Kidney (tissue), 14 donors: ENCODE data around the gene PRDM16. TPM values are rescaled to one million over a fixed set of nuclear protein-coding genes. Genes with fewer than 3 reads are reported as not detected.

Source experiments
- DNase-seq, 5 donors: peaks; one replicate each; pipeline ENCODE4 v3.0.0-alpha.2; 2013 to 2020
- FAIRE-seq: peaks from 2 replicates; lab custom pipeline; 2012; peaks lifted over from hg19 to GRCh38; lab: Jason Lieb, UNC
- H3K27ac ChIP-seq, 2 donors: one replicate each; pipeline ENCODE4 v1.7.0; 2013; ENCODE audit warnings: low read depth in 2 of 2, low read length in 2 of 2, inconsistent platforms in 1 of 2
- H3K27me3 ChIP-seq: one replicate; pipeline ENCODE4 v1.7.1; 2013; ENCODE audit warnings: low read length, inconsistent platforms; ENCODE audit not compliant: control insufficient read depth, insufficient read depth
- H3K36me3 ChIP-seq, 3 donors: one replicate each; pipeline versions ENCODE4 v1.7.0 to v1.7.1; 2013; ENCODE audit warnings: low read length in 3 of 3, control low read depth in 1 of 3, inconsistent platforms in 1 of 3; ENCODE audit not compliant: insufficient read depth in 3 of 3, control insufficient read depth in 2 of 3
- H3K4me1 ChIP-seq, 3 donors: one replicate each; pipeline versions ENCODE4 v1.7.0 to v1.7.1; 2013; ENCODE audit warnings: low read length in 3 of 3, inconsistent platforms in 1 of 3, low read depth in 1 of 3; ENCODE audit not compliant: control insufficient read depth in 2 of 3, insufficient read depth in 2 of 3
- H3K4me3 ChIP-seq, 3 donors: one replicate each; pipeline versions ENCODE4 v1.7.0 to v1.8.1; 2013; ENCODE audit warnings: low read length in 3 of 3, control low read depth in 1 of 3, inconsistent platforms in 1 of 3
- H3K9ac ChIP-seq, 3 donors: one replicate each; pipeline versions ENCODE4 v1.7.0 to v1.7.1; 2013; ENCODE audit warnings: low read length in 3 of 3, control low read depth in 1 of 3, inconsistent platforms in 1 of 3
- H3K9me3 ChIP-seq, 3 donors: one replicate each; pipeline versions ENCODE4 v1.7.0 to v1.7.1; 2013; ENCODE audit warnings: low read length in 3 of 3, control low read depth in 1 of 3, inconsistent platforms in 1 of 3; ENCODE audit not compliant: control insufficient read depth in 2 of 3, insufficient read depth in 1 of 3
- intact Hi-C: fragments of 100-400 bp; cut with DNase I; formaldehyde crosslinking; loops from one replicate; pipeline ENCODE4 v1.11.1; 2022
- polyA plus RNA-seq: library from polyadenylated mRNA; stranded (reverse); fragments of 350-450 nt; fragmentation: Illumina TruSeq; extraction: RNeasy Lipid Tissue Mini Kit (QIAGEN cat#74804); gene quantifications from one replicate; pipeline ENCODE4 v1.2.3, GENCODE V29; 2014; ENCODE audit warnings: low read depth, low replicate concordance; ENCODE audit not compliant: insufficient read depth
- total RNA-seq: library from RNA; stranded (reverse); fragmentation: NEBNext Ultra II Directional; extraction: Animal tissue kit (Norgen Biotek cat#: 25700); gene quantifications from one replicate; pipeline ENCODE4 v1.2.1, GENCODE V29; 2021
- TF ChIP-seq, protein P1 (sequence below): IDR thresholded peaks from 3 replicates; pipeline ENCODE4 v1.5.1; 2012; ENCODE audit warnings: mild to moderate bottlenecking, moderate library complexity, borderline replicate concordance; ENCODE audit not compliant: insufficient read depth; ENCODE audit errors: extremely low read depth
- donor health status: control.
- donor health status: control.
- donor health status: control.
- donor health status: control.
- donor health status: control.
- donor health status: DM: yes; HTN: yes; CAD: no.
- donor health status: Normal renal cell carcinoma (clear cell type).

Gene PRDM16
- total and polyA plus RNA-seq, 2 donors from 2014 or later = 3.0 to 21.9 TPM

DNA sequence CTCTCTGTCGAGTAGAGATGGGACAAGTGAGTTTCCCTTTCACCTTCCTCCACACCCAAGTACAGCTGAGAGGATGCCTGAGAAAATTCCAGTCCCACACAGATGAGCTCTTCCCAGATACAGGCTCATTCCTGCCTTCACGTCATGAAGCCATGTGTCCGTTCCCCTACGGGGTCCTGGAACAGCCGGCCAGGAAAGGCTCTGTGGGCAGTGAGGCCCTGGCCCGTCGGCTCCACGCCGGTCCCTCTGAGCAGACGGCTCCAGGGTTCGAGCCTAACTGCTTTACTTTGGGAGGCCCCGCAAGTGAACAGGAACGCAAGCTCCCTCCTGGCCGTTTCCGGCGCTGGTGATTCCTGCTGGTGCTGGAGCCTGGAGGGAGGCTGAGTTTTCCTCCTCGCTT lies 328.3 kb downstream of the PRDM16 start:
- H3K4me1 ChIP-seq = peaks cover 2 to 6% (median 6%) of the 10 kb centered on the region in 3 donors
- intact Hi-C loops = no loop called here
- FAIRE-seq = no peak

DNA sequence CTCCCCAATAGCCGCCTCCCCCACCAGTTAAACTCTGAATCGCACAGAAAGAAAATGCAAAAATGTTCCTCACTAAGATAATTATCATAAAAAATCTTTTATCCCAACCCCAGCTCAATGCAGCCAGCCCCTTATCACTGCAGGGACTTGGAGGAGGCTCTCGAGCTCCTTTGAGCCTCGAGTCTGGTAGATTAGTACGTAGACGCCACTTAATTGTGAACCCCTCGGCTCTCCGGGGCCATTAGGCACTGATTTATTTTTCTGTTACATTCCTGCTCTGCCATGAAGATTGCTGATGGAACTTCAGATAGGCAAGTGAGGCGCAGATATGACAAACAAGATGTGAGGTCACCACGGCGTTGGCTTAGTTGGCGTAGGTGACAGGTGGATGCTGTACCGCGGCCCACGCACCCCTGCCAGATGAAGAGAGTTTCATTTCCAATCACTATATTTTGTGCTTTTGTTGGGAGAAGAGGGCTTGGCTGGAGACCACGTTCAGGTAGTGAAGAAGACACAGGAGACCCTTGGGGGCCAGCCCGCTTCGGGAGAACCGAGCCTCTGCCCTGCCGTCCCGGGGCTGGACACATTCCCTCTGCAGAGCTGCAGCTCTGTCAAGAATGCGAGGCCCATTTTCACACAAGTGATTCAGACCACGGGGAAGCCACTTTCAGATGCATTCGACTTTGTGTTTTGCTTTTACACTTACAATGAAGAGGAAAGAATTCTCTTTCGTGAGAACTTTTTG lies 329.6 kb downstream of the PRDM16 start:
- Histone ChIP-seq H3K27ac (no peak overlapping the region), H3K27me3 (peaks cover 20% of the 10 kb centered on the region), H3K4me3 (no peak overlapping the region), H3K9ac (no peak overlapping the region), H3K4me1 (peaks cover 0 to 2% (median 0%) of the 10 kb centered on the region in 3 donors), H3K36me3 (peaks cover 0 to 2% (median 0%) of the 10 kb centered on the region in 3 donors), H3K9me3 (no peaks in the 10 kb centered on the region)
- DNase-seq = no peak
- no peak for FAIRE-seq
- TF ChIP-seq, protein P1, sequence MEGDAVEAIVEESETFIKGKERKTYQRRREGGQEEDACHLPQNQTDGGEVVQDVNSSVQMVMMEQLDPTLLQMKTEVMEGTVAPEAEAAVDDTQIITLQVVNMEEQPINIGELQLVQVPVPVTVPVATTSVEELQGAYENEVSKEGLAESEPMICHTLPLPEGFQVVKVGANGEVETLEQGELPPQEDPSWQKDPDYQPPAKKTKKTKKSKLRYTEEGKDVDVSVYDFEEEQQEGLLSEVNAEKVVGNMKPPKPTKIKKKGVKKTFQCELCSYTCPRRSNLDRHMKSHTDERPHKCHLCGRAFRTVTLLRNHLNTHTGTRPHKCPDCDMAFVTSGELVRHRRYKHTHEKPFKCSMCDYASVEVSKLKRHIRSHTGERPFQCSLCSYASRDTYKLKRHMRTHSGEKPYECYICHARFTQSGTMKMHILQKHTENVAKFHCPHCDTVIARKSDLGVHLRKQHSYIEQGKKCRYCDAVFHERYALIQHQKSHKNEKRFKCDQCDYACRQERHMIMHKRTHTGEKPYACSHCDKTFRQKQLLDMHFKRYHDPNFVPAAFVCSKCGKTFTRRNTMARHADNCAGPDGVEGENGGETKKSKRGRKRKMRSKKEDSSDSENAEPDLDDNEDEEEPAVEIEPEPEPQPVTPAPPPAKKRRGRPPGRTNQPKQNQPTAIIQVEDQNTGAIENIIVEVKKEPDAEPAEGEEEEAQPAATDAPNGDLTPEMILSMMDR = no peak
- intact Hi-C loops = no loop called here

More for the DNA sequence above, 328.3 kb downstream of the PRDM16 start:
- Histone ChIP-seq H3K36me3 (peaks cover 0 to 2% (median 0%) of the 10 kb centered on the region in 3 donors), H3K27ac (no peak overlapping the region), H3K9me3 (no peaks in the 10 kb centered on the region), H3K9ac (no peak overlapping the region), H3K4me3 (no peak overlapping the region), H3K27me3 (peaks cover 22% of the 10 kb centered on the region)
- no peak for DNase-seq
- TF ChIP-seq, protein P1 = no peak

DNA sequence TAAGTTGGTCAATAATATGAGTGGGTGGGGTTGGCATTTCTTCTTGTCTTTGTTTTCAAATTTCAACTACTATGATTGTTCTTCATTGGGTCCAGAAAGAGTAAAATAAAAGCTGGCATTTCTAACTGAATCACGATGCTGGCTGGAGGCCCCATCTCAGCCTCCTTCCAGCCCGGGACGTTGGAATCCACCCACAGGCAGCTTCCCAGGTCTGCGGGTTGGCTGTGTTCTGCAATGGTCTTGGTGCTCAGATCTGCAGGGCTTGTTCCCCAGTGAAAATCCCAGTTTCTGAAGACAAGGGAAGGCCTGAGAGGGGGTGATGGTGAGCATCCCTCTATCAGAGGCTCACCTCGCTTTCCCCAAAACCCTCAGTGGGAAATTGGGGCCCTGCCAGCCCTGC lies 330.7 kb downstream of the PRDM16 start:
- H3K36me3 ChIP-seq = peaks cover 0 to 2% (median 0%) of the 10 kb centered on the region in 3 donors
- no peak for FAIRE-seq
- H3K4me3 ChIP-seq = no peak overlapping the region
- DNase-seq = no peak
- H3K4me1 ChIP-seq = peaks cover 0 to 2% (median 0%) of the 10 kb centered on the region in 3 donors
- no peaks in the 10 kb centered on the region for H3K9me3 ChIP-seq
- TF ChIP-seq, protein P1 = no peak
- H3K9ac ChIP-seq = no peak overlapping the region
- H3K27ac ChIP-seq = no peak overlapping the region
- intact Hi-C loops = no loop called here
- peaks cover 20% of the 10 kb centered on the region for H3K27me3 ChIP-seq
